SU-DHL-6 (cell line): ENCODE data around the gene CTDP1.

Source experiments
- H2AFZ ChIP-seq: fragments of 200-600 bp; sonication (generic); 2 replicates; pipeline ENCODE4 v1.6.1; 2014; ENCODE audit warnings: low read depth, mild to moderate bottlenecking, moderate library complexity, mixed read lengths, antibody characterized with exemption, low read length; ENCODE audit not compliant: severe bottlenecking
- H3F3A ChIP-seq: fragments of 200-600 bp; shearing (Covaris generic); 2 replicates; pipeline ENCODE4 v1.6.0; 2016; ENCODE audit warnings: antibody characterized with exemption, mild to moderate bottlenecking; ENCODE audit not compliant: insufficient read depth
- H3K27ac ChIP-seq: fragments of 200-600 bp; sonication (generic); 2 replicates; pipeline ENCODE4 v1.5.1; 2016; ENCODE audit warnings: low read depth, mild to moderate bottlenecking, low read length, moderate library complexity, mixed read lengths
- H3K27me3 ChIP-seq: fragments of 200-600 bp; sonication (generic), shearing (Covaris generic); 2 replicates; pipeline ENCODE4 v1.6.0; 2014; ENCODE audit warnings: mild to moderate bottlenecking, low read length
- H3K36me3 ChIP-seq: fragments of 200-600 bp; sonication (generic); 2 replicates; pipeline ENCODE4 v1.6.1; 2014; ENCODE audit warnings: mild to moderate bottlenecking, low read length, mixed read lengths
- H3K4me2 ChIP-seq: fragments of 300-600, 200-600 bp; shearing (Covaris generic), sonication (generic); 2 replicates; pipeline ENCODE4 v1.6.0; 2014; ENCODE audit warnings: low read length, low read depth, mild to moderate bottlenecking; ENCODE audit not compliant: poor library complexity, severe bottlenecking
- H3K4me3 ChIP-seq: fragments of 200-600 bp; sonication (generic); 2 replicates; pipeline ENCODE4 v1.5.1; 2014; ENCODE audit warnings: antibody characterized with exemption, low read length, mild to moderate bottlenecking, mixed read lengths; ENCODE audit not compliant: insufficient read depth, poor library complexity, severe bottlenecking
- H3K79me2 ChIP-seq: fragments of 200-600 bp; sonication (generic); 2 replicates; pipeline ENCODE4 v1.6.1; 2014; ENCODE audit warnings: mild to moderate bottlenecking, low read length, moderate library complexity; ENCODE audit not compliant: insufficient read depth
- H3K9ac ChIP-seq: fragments of 200-600 bp; sonication (generic); 2 replicates; pipeline ENCODE4 v1.7.0; 2014; ENCODE audit warnings: mild to moderate bottlenecking, low read length
- H3K9me2 ChIP-seq: fragments of 200-600 bp; sonication (generic); replicated peaks from 2 replicates; pipeline ENCODE4 v1.6.1; 2014; ENCODE audit warnings: low read length; ENCODE audit not compliant: insufficient read depth
- H3K9me3 ChIP-seq: fragments of 200-600 bp; sonication (generic); 2 replicates; pipeline ENCODE4 v1.6.1; 2014; ENCODE audit warnings: low read length, mixed read lengths; ENCODE audit not compliant: insufficient read depth
- H4K20me1 ChIP-seq: fragments of 200-600 bp; sonication (generic); 2 replicates; pipeline ENCODE4 v1.6.1; 2014; ENCODE audit warnings: low read depth, mild to moderate bottlenecking, antibody characterized with exemption, low read length, moderate library complexity, mixed read lengths
- CTCF ChIP-seq: fragments of 200-600 bp; sonication (generic); IDR thresholded peaks from one replicate; pipeline ENCODE4 v1.5.1; 2017; ENCODE audit warnings: antibody characterized with exemption, mild to moderate bottlenecking, low read length, moderate library complexity; ENCODE audit not compliant: insufficient read depth, poor library complexity, severe bottlenecking
- EZH2phosphoT487 ChIP-seq: fragments of 200-600 bp; sonication (generic), shearing (Covaris generic); conservative IDR thresholded peaks from 2 replicates; pipeline ENCODE4 v1.6.1; 2018; ENCODE audit warnings: mild to moderate bottlenecking, antibody characterized with exemption, low read length, moderate library complexity, mixed read lengths

Gene CTDP1

GRCh38 chr18:79765491-79766245 is 86.1 kb downstream of the CTDP1 start:
- H3K4me2 ChIP-seq: no peak overlapping the region

GRCh38 chr18:79766308-79766707 is 86.7 kb downstream of the CTDP1 start:
- no peak overlapping the region for H2AFZ ChIP-seq
- H3K9me3 ChIP-seq: peaks cover 14% of the 10 kb centered on the region; the same call in 1 of the 2 replicates
- no peaks in the 10 kb centered on the region for H4K20me1 ChIP-seq
- no peaks in the 10 kb centered on the region for H3K36me3 ChIP-seq
- H3K4me3 ChIP-seq: no peak overlapping the region
- no peaks in the 10 kb centered on the region for H3K79me2 ChIP-seq
- H3F3A ChIP-seq: no peaks in the 10 kb centered on the region
- no peak overlapping the region for H3K27ac ChIP-seq
- no peaks in the 10 kb centered on the region for H3K27me3 ChIP-seq
- H3K9me2 ChIP-seq: no peaks in the 10 kb centered on the region
- TF ChIP-seq EZH2phosphoT487: no peak
- TF ChIP-seq CTCF: no peak
- no peak overlapping the region for H3K9ac ChIP-seq
- H3K4me2 ChIP-seq: no peak overlapping the region

More at GRCh38 chr18:79765491-79766245, 86.1 kb downstream of the CTDP1 start:
- TF ChIP-seq CTCF: no peak
- peaks cover 14% of the 10 kb centered on the region; the same call in 1 of the 2 replicates for H3K9me3 ChIP-seq
- H3K4me3 ChIP-seq: no peak overlapping the region
- no peak overlapping the region for H3K27ac ChIP-seq
- no peaks in the 10 kb centered on the region for H3K36me3 ChIP-seq
- no peak overlapping the region for H2AFZ ChIP-seq
- H4K20me1 ChIP-seq: no peaks in the 10 kb centered on the region
- H3K27me3 ChIP-seq: no peaks in the 10 kb centered on the region
- no peaks in the 10 kb centered on the region for H3K79me2 ChIP-seq
- no peak overlapping the region for H3K9ac ChIP-seq
- no peaks in the 10 kb centered on the region for H3F3A ChIP-seq
- no peaks in the 10 kb centered on the region for H3K9me2 ChIP-seq

- TF ChIP-seq EZH2phosphoT487 (no peak), CTCF (no peak)
- Histone ChIP-seq H3K9me2 (no peaks in the 10 kb centered on the region), H3K27me3 (no peaks in the 10 kb centered on the region)
Measured at GRCh38 chr18:79768745-79769144, 89.1 kb downstream of the CTDP1 start.

More at GRCh38 chr18:79768745-79769144, 89.1 kb downstream of the CTDP1 start:
- no peak overlapping the region for H3K4me2 ChIP-seq
- no peak overlapping the region for H2AFZ ChIP-seq
- no peaks in the 10 kb centered on the region for H3K79me2 ChIP-seq
- H3K36me3 ChIP-seq: no peaks in the 10 kb centered on the region
- H3F3A ChIP-seq: no peaks in the 10 kb centered on the region
- H3K9ac ChIP-seq: no peak overlapping the region
- H4K20me1 ChIP-seq: no peaks in the 10 kb centered on the region
- no peak overlapping the region for H3K27ac ChIP-seq
- peaks cover 14% of the 10 kb centered on the region; the same call in 1 of the 2 replicates for H3K9me3 ChIP-seq
- no peak overlapping the region for H3K4me3 ChIP-seq
